Cardiac muscle cell (in vitro differentiated cells and primary cell): ENCODE results near the gene LRBA. TPM values are rescaled to one million over a fixed set of nuclear protein-coding genes. Genes with fewer than 3 reads are reported as not detected.
A peak's percentile ranks its signal among the peaks of the same experiment; 100 is the strongest.

Experiments used
- DNase-seq, 2 donors: peaks; one replicate each; pipeline versions ENCODE4 v3.0.0 to v3.0.0-alpha.2; 2010 to 2017; ENCODE audit warnings: low read depth in 1 of 2, low spot score in 1 of 2
- H3K27ac ChIP-seq: fragments of 200-600 bp; sonication (generic); 2 replicates; pipeline ENCODE4 v1.5.1; 2016
- H3K27me3 ChIP-seq: fragments of 200-600 bp; sonication (generic); 2 replicates; pipeline ENCODE4 v1.6.0; 2016; ENCODE audit warnings: control low read depth
- H3K36me3 ChIP-seq: fragments of 200-600 bp; sonication (generic); 2 replicates; pipeline ENCODE4 v1.5.1; 2016; ENCODE audit warnings: control low read depth
- H3K4me1 ChIP-seq: fragments of 200-600 bp; sonication (generic); 2 replicates; pipeline ENCODE4 v1.8.1; 2017; ENCODE audit warnings: low read depth, mild to moderate bottlenecking, mixed run types
- H3K4me3 ChIP-seq: fragments of 200-600 bp; sonication (generic); 2 replicates; pipeline ENCODE4 v1.5.1; 2016; ENCODE audit warnings: mild to moderate bottlenecking
- H3K9me3 ChIP-seq: fragments of 200-600 bp; sonication (generic); 2 replicates; pipeline ENCODE4 v1.5.1; 2017; ENCODE audit warnings: low read depth, mild to moderate bottlenecking, control low read depth
- polyA plus RNA-seq: library from polyadenylated mRNA; unstranded; fragments of >200 nt; fragmentation: Nextera tagmentation; extraction: Ambion mirVana; gene quantifications from 2 replicates; pipeline ENCODE4 v1.2.1, GENCODE V29; 2016
- total RNA-seq: library from RNA; depleted of rRNA; stranded (reverse); fragments of >200 nt; gene quantifications from 2 replicates; pipeline ENCODE4 v1.2.3, GENCODE V29; 2016
- TF ChIP-seq, protein P1 (sequence below): IDR thresholded peaks from 2 replicates; pipeline ENCODE4 v1.5.1; 2012; ENCODE audit warnings: low read depth, mild to moderate bottlenecking, low read length

The LRBA gene
- total and polyA plus RNA-seq, 2 experiments from 2014 or later = 17.7 to 58.8 TPM

DNA sequence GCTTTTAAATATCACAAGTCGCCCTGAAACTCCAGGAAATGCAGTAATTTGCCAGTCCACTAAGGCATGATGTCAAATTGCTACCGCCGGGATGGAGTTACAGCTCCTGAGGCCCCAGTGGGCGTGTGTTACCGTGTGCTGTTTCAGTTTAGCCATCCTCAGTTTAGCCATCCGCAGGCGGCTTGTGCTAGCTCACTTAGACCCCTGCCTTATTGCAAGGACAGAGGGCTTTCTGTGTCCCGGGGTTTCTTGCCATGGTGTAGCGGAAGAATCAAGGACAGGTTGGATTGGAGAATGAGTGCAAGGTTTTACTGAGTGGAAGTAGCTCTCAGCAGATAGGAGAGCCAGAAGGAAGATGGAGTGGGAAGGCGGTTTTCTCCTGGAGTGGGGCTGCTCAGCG lies 33.8 kb upstream of the LRBA start:
- no peaks in the 10 kb centered on the region for H3K27me3 ChIP-seq
- no peak for DNase-seq
- no peak overlapping the region for H3K27ac ChIP-seq
- TF ChIP-seq, protein P1, sequence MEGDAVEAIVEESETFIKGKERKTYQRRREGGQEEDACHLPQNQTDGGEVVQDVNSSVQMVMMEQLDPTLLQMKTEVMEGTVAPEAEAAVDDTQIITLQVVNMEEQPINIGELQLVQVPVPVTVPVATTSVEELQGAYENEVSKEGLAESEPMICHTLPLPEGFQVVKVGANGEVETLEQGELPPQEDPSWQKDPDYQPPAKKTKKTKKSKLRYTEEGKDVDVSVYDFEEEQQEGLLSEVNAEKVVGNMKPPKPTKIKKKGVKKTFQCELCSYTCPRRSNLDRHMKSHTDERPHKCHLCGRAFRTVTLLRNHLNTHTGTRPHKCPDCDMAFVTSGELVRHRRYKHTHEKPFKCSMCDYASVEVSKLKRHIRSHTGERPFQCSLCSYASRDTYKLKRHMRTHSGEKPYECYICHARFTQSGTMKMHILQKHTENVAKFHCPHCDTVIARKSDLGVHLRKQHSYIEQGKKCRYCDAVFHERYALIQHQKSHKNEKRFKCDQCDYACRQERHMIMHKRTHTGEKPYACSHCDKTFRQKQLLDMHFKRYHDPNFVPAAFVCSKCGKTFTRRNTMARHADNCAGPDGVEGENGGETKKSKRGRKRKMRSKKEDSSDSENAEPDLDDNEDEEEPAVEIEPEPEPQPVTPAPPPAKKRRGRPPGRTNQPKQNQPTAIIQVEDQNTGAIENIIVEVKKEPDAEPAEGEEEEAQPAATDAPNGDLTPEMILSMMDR = no peak
- H3K4me1 ChIP-seq = no peaks in the 10 kb centered on the region
- no peaks in the 10 kb centered on the region for H3K9me3 ChIP-seq
- no peaks in the 10 kb centered on the region for H3K36me3 ChIP-seq
- H3K4me3 ChIP-seq = no peak overlapping the region

GRCh38 chr4:151046609-151047008 lies 31.5 kb upstream of the LRBA start:
- no peaks in the 10 kb centered on the region for H3K36me3 ChIP-seq
- no peak overlapping the region for H3K27ac ChIP-seq
- no peaks in the 10 kb centered on the region for H3K27me3 ChIP-seq
- DNase-seq = no peak
- H3K9me3 ChIP-seq = no peaks in the 10 kb centered on the region
- no peaks in the 10 kb centered on the region for H3K4me1 ChIP-seq
- TF ChIP-seq, protein P1 = no peak
- H3K4me3 ChIP-seq = no peak overlapping the region

GRCh38 chr4:151045907-151046306 lies 30.8 kb upstream of the LRBA start:
- DNase-seq = peak in 1 of 2 donors; percentile 21
- Histone ChIP-seq H3K27me3 (no peaks in the 10 kb centered on the region), H3K27ac (no peak overlapping the region), H3K4me1 (no peaks in the 10 kb centered on the region), H3K4me3 (no peak overlapping the region), H3K36me3 (no peaks in the 10 kb centered on the region), H3K9me3 (no peaks in the 10 kb centered on the region)
- TF ChIP-seq, protein P1 = no peak

DNA sequence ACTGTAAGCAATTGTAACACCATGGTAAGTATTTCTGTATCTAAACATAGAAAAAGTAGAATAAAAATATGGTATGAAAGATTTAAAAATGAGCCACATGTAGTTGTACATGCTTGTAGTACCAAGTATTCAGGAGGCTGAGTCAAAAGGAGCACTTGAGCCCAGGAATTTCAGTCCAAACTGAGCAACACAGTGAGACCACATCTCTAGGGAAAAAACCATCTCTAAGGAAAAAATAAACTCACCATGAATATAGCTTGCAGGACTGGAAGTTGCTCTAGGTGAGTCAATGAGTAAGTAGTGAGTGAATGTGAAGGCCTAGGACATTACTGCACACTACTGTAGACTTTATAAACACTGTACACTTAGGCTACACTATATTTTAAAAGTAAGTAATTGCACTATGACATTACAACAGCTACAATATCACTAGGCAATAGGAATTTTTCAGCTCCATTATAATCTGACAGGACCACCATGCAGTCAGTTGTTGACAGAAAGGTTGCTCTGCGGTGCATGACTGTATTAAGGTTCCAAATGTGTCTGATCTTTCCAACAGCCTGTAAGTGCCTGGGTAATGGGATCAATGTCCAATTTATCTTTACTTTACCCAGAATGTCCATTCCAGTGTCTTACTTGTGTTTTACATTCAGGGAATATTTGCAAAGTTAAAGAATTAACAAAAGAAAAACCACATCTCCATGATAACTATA lies 28.9 kb upstream of the LRBA start:
- H3K27me3 ChIP-seq = no peaks in the 10 kb centered on the region
- no peak for DNase-seq
- H3K4me1 ChIP-seq = no peaks in the 10 kb centered on the region
- no peak overlapping the region for H3K27ac ChIP-seq
- no peak overlapping the region for H3K4me3 ChIP-seq
- TF ChIP-seq, protein P1 = no peak
- H3K9me3 ChIP-seq = no peaks in the 10 kb centered on the region
- no peaks in the 10 kb centered on the region for H3K36me3 ChIP-seq

- TF ChIP-seq, protein P1 = no peak
- Histone ChIP-seq H3K9me3 (no peaks in the 10 kb centered on the region), H3K4me3 (no peak overlapping the region), H3K4me1 (no peaks in the 10 kb centered on the region), H3K27ac (no peak overlapping the region), H3K27me3 (no peaks in the 10 kb centered on the region), H3K36me3 (no peaks in the 10 kb centered on the region)
- DNase-seq = peak in 1 of 2 donors; percentile 4
These were observed 24.6 kb upstream of the LRBA start for GRCh38 chr4:151039733-151040132.
